ENCODE data around the gene AK8.

- TF ChIP-seq CTCF (IDR thresholded peaks at IDR 0.05), result no peak
- TF ChIP-seq POLR2AphosphoS5 (IDR thresholded peaks at IDR 0.05; ENCODE audit: insufficient read depth in 1 of 2, low read depth in 1 of 2), result no peak
Measured at GRCh38 chr9:132855904-132856303, 22.2 kb downstream of the AK8 start.

All from vagina (tissue), 2 donors.